KMS-11 (cell line): Measurements from ENCODE around the gene KDM7A.

Experiments
- H2AFZ ChIP-seq: fragments of 200-600 bp; sonication (generic); 2 replicates; pipeline ENCODE4 v1.6.1; 2016; ENCODE audit warnings: antibody characterized with exemption, mixed run types, low read depth
- H3K27ac ChIP-seq: fragments of 200-600 bp; sonication (generic); 2 replicates; pipeline ENCODE4 v1.6.1; 2016; ENCODE audit warnings: mild to moderate bottlenecking, mixed run types
- H3K27me3 ChIP-seq: fragments of 200-600 bp; sonication (generic); 2 replicates; pipeline ENCODE4 v1.6.1; 2017; ENCODE audit warnings: mild to moderate bottlenecking, low read depth, mixed run types, moderate library complexity; ENCODE audit not compliant: insufficient read depth
- H3K36me3 ChIP-seq: fragments of 200-600 bp; sonication (generic); 2 replicates; pipeline ENCODE4 v1.6.1; 2017; ENCODE audit warnings: mild to moderate bottlenecking, mixed run types; ENCODE audit not compliant: insufficient read depth
- H3K4me1 ChIP-seq: fragments of 200-600 bp; sonication (generic); 2 replicates; pipeline ENCODE4 v1.6.1; 2016; ENCODE audit warnings: mild to moderate bottlenecking, low read depth, mixed run types; ENCODE audit not compliant: poor library complexity, severe bottlenecking
- H3K4me2 ChIP-seq: fragments of 200-600 bp; sonication (generic); 2 replicates; pipeline ENCODE4 v1.7.0; 2016; ENCODE audit warnings: mild to moderate bottlenecking, mixed run types
- H3K4me3 ChIP-seq: fragments of 200-600 bp; sonication (generic); IDR thresholded peaks from 2 replicates; pipeline ENCODE4 v1.6.1; 2017; ENCODE audit warnings: low read depth, low read length, mixed read lengths; ENCODE audit not compliant: insufficient read depth
- H3K79me2 ChIP-seq: fragments of 200-600 bp; sonication (generic); 2 replicates; pipeline ENCODE4 v1.6.1; 2016; ENCODE audit warnings: low read depth, mixed run types; ENCODE audit not compliant: insufficient read depth
- H3K9ac ChIP-seq: fragments of 200-600 bp; sonication (generic); 2 replicates; pipeline ENCODE4 v1.6.1; 2016; ENCODE audit warnings: mild to moderate bottlenecking, mixed run types
- H4K20me1 ChIP-seq: fragments of 200-600 bp; sonication (generic); 2 replicates; pipeline ENCODE4 v1.6.1; 2016; ENCODE audit warnings: mild to moderate bottlenecking, mixed run types; ENCODE audit not compliant: insufficient read depth
- TF ChIP-seq, protein P1 (sequence below): fragments of 200-600 bp; sonication (generic); conservative IDR thresholded peaks from 2 replicates; pipeline ENCODE4 v1.6.1; 2017; ENCODE audit warnings: low read depth, mild to moderate bottlenecking, antibody characterized with exemption, low read length, moderate library complexity, mixed read lengths

Gene KDM7A

DNA sequence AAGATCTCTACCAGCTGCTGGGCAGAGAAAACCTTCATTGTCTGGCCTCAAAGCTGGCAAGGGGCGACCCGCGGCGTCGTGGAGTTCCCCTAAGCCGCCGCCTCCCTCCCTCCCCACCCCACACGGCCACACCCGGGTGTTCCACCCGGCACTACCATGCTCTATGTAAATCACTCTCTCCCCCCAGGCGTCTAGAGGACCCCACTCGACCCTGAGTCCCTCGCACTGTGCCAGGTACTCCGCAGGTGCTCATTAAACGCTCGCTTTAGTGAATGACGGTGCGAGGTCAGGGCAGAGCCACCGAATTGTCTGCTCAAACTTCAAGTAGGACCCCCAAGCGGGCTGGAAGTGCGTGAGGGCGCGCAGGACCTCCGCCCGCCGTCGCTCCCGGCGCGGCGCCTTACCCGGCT is 114.7 kb downstream of the KDM7A start:
- Histone ChIP-seq H2AFZ (peak overlapping the region; percentile 94), H3K4me2 (peak overlapping the region; percentile 90), H3K36me3 (no peaks in the 10 kb centered on the region), H3K27ac (peak overlapping the region; percentile 29; the same call in 1 of the 2 replicates), H3K27me3 (no peaks in the 10 kb centered on the region), H4K20me1 (no peaks in the 10 kb centered on the region), H3K4me3 (peak overlapping the region; percentile 56), H3K4me1 (peaks cover 24% of the 10 kb centered on the region), H3K79me2 (peaks cover 12% of the 10 kb centered on the region; the same call in 1 of the 2 replicates), H3K9ac (peak overlapping the region; percentile 75)
- TF ChIP-seq, protein P1, sequence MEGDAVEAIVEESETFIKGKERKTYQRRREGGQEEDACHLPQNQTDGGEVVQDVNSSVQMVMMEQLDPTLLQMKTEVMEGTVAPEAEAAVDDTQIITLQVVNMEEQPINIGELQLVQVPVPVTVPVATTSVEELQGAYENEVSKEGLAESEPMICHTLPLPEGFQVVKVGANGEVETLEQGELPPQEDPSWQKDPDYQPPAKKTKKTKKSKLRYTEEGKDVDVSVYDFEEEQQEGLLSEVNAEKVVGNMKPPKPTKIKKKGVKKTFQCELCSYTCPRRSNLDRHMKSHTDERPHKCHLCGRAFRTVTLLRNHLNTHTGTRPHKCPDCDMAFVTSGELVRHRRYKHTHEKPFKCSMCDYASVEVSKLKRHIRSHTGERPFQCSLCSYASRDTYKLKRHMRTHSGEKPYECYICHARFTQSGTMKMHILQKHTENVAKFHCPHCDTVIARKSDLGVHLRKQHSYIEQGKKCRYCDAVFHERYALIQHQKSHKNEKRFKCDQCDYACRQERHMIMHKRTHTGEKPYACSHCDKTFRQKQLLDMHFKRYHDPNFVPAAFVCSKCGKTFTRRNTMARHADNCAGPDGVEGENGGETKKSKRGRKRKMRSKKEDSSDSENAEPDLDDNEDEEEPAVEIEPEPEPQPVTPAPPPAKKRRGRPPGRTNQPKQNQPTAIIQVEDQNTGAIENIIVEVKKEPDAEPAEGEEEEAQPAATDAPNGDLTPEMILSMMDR, result no peak

- peak overlapping the region; percentile 94; the same call in 1 of the 2 replicates for H2AFZ ChIP-seq
- peaks cover 12% of the 10 kb centered on the region; the same call in 1 of the 2 replicates for H3K79me2 ChIP-seq
- no peaks in the 10 kb centered on the region for H3K27me3 ChIP-seq
- no peak overlapping the region for H3K4me3 ChIP-seq
- H3K4me2 ChIP-seq, result peak overlapping the region; percentile 90
- H3K4me1 ChIP-seq, result peaks cover 24% of the 10 kb centered on the region
- TF ChIP-seq, protein P1, result no peak
- no peaks in the 10 kb centered on the region for H4K20me1 ChIP-seq
- H3K9ac ChIP-seq, result no peak overlapping the region
- H3K36me3 ChIP-seq, result no peaks in the 10 kb centered on the region
- H3K27ac ChIP-seq, result no peak overlapping the region
Observed at GRCh38 chr7:140061607-140061930, 115.2 kb downstream of the KDM7A start.

DNA sequence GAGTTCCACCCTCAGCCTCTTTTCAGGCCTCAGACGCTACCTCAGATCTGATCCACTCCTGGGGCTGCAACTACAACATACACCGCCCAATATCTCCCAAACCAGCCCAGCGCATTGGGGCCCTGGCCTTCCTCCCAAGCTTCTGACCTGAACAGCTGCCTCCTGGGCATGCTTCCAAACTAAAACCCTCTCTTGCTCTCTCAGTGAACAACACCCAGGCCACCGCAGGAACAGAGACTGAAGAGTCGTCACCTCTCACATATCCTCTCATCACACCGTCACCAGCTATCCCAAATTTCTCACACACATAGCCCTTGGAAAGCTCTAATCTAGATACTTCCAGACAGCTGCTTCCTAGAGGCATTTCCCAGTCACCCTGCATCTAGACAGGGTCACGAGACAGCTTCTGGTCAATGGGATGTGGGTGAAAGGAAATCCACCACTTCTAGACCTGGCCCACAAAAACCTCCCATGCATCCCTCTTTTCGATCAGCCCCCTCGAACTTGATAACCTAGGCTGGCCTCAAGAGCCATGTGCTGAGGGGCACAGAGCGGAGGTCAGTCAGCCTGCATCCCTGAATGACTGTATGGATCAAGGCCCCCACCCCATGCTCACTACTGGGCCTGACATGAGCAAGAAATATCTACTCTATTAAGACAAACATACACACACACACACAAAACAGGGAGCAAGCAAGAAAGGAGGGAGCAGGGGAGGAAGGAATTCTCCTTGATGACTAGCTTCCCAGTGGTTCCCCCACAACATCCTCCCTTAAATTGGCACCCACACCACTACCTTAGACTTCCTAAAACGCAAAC is 115.8 kb downstream of the KDM7A start:
- no peak overlapping the region for H3K9ac ChIP-seq
- no peaks in the 10 kb centered on the region for H3K36me3 ChIP-seq
- H3K4me3 ChIP-seq, result no peak overlapping the region
- H4K20me1 ChIP-seq, result no peaks in the 10 kb centered on the region
- TF ChIP-seq, protein P1, result no peak
- no peak overlapping the region for H2AFZ ChIP-seq
- peaks cover 12% of the 10 kb centered on the region; the same call in 1 of the 2 replicates for H3K79me2 ChIP-seq
- no peaks in the 10 kb centered on the region for H3K27me3 ChIP-seq
- no peak overlapping the region for H3K27ac ChIP-seq
- H3K4me2 ChIP-seq, result peak overlapping the region; percentile 90; the same call in 1 of the 2 replicates
- peaks cover 24% of the 10 kb centered on the region for H3K4me1 ChIP-seq

GRCh38 chr7:140060243-140060630 is 116.5 kb downstream of the KDM7A start:
- peaks cover 24% of the 10 kb centered on the region for H3K4me1 ChIP-seq

More at GRCh38 chr7:140060243-140060630, 116.5 kb downstream of the KDM7A start:
- Histone ChIP-seq H3K27me3 (no peaks in the 10 kb centered on the region), H3K27ac (no peak overlapping the region), H3K79me2 (peaks cover 12% of the 10 kb centered on the region; the same call in 1 of the 2 replicates), H3K4me3 (no peak overlapping the region), H4K20me1 (no peaks in the 10 kb centered on the region), H3K4me2 (no peak overlapping the region), H3K9ac (no peak overlapping the region), H2AFZ (no peak overlapping the region), H3K36me3 (no peaks in the 10 kb centered on the region)
- TF ChIP-seq, protein P1, result no peak
